ENCODE results near the gene MTM1. TPM values are rescaled to one million over a fixed set of nuclear protein-coding genes. Genes with fewer than 3 reads are reported as not detected.

MTM1 gene
- total RNA-seq, 4 donors from 2014 or later = 12.7 to 73.2 (median 44.7) TPM

DNA sequence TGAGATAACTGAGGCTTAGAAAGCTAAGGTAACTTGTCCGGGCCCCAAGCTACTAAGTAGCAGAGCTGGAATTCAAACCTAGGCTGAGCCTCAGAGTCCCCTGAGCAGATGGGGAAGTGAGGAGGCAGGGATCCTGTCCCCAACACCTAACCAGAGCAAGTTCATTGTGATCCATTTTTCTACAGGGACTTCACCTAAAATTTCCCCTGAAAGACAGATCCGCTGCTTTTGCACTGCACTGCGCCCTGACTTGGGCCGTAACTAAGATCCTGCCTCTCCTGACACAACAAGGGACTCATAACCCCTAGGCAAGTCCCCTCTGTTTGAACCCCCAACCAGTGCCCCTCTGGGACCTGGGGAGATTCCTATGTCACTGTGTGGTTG lies 25.6 kb upstream of the MTM1 start:
- H3K27ac ChIP-seq = no peak overlapping the region
- H3K27me3 ChIP-seq = no peaks in the 10 kb centered on the region
- in situ Hi-C loops (cut with MboI; ENCODE audit: low pct_ligation_motif_present in 1 of 4, low pct_unique_long_range_greater_than_20kb in 1 of 4, low sequenced_read_pairs in 3 of 4) (no loop called here), intact Hi-C loops (cut with DNase I; ENCODE audit: low total_unique reads) (loop anchor here (5.0 kb wide), 1 partner anchor 176 kb away; no protein-coding TSS in a partner anchor)
- no peaks in the 10 kb centered on the region for H3K9me3 ChIP-seq
- DNase-seq = no peak
- H3K4me3 ChIP-seq = no peak overlapping the region
- peaks cover 0 to 13% (median 6%) of the 10 kb centered on the region in 4 donors for H3K4me1 ChIP-seq
- 84% methylated on average over 4 of the region's 4 CpGs; no CpG with 5 or more reads in 1 of the 2 donors for WGBS, 2 donors (ENCODE audit: low coverage in 1 of 2)
- TF ChIP-seq POLR2AphosphoS5 (IDR thresholded peaks at IDR 0.05) = no peak
- no peak for TF ChIP-seq POLR2A (IDR thresholded peaks at IDR 0.05)
- TF ChIP-seq, protein P1, sequence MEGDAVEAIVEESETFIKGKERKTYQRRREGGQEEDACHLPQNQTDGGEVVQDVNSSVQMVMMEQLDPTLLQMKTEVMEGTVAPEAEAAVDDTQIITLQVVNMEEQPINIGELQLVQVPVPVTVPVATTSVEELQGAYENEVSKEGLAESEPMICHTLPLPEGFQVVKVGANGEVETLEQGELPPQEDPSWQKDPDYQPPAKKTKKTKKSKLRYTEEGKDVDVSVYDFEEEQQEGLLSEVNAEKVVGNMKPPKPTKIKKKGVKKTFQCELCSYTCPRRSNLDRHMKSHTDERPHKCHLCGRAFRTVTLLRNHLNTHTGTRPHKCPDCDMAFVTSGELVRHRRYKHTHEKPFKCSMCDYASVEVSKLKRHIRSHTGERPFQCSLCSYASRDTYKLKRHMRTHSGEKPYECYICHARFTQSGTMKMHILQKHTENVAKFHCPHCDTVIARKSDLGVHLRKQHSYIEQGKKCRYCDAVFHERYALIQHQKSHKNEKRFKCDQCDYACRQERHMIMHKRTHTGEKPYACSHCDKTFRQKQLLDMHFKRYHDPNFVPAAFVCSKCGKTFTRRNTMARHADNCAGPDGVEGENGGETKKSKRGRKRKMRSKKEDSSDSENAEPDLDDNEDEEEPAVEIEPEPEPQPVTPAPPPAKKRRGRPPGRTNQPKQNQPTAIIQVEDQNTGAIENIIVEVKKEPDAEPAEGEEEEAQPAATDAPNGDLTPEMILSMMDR (IDR thresholded peaks at IDR 0.05) = no peak
- TF ChIP-seq EP300 (IDR thresholded peaks at IDR 0.05; ENCODE audit: low read depth) = no peak
- H3K36me3 ChIP-seq = no peaks in the 10 kb centered on the region

DNA sequence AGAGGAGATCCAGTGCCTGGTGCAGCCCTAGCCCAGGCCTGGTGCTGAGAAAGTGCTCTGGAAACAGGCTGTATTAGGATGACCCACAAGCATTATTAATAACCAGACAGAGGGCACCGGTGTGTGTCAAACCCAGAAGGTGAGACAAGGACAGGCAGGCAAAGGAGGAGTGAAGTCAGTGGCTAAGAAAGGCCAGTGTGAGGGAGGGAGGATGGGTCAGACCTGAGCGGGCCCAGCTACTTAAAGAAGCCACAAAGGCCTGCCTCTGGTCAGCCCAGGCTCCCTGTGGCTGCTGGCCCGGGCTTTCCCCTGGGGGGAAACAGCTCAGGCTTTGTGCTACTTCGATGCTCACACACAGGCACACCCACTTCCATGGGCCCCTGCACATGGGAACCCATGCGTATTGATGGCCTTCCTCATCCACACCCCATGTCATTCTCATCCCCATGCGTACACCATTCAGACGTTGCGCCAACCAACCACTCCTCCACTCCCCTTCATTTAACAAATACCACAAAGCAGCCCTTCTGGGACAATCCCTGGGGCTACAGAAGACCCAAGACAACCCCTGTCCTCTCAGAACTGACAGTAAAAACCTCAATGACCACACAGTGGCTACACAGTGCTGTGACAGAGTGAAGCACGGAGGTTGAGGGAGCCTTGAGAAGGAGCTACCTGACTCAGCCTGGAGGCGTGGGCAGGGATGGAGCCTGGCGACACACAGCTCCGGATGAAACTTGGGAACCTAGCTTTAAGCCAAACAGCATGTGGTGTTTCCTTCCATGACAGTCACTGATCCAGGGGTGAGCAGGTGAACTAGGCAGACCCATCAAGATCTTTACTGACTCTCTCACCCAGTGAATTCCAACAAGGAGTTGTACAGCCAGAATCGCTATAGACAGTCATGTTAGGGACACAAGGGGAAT lies 24.9 kb upstream of the MTM1 start:
- 84% methylated on average over 13 of the region's 13 CpGs; no CpG with 5 or more reads in 1 of the 2 donors for WGBS, 2 donors (ENCODE audit: low coverage in 1 of 2)
- no peaks in the 10 kb centered on the region for H3K27me3 ChIP-seq
- H3K9me3 ChIP-seq = no peaks in the 10 kb centered on the region
- in situ Hi-C loops (cut with MboI; ENCODE audit: low pct_ligation_motif_present in 1 of 4, low pct_unique_long_range_greater_than_20kb in 1 of 4, low sequenced_read_pairs in 3 of 4) (no loop called here), intact Hi-C loops (cut with DNase I; ENCODE audit: low total_unique reads) (loop anchor here (5.0 kb wide), 1 partner anchor 176 kb away; no protein-coding TSS in a partner anchor)
- H3K4me1 ChIP-seq = peaks cover 0 to 18% (median 6%) of the 10 kb centered on the region in 4 donors
- no peak for TF ChIP-seq EP300 (IDR thresholded peaks at IDR 0.05; ENCODE audit: low read depth)
- no peak for TF ChIP-seq POLR2A (IDR thresholded peaks at IDR 0.05)
- no peak for TF ChIP-seq POLR2AphosphoS5 (IDR thresholded peaks at IDR 0.05)
- TF ChIP-seq, protein P1 (IDR thresholded peaks at IDR 0.05) = no peak
- no peak overlapping the region for H3K27ac ChIP-seq
- no peak for DNase-seq
- no peak overlapping the region for H3K4me3 ChIP-seq
- no peaks in the 10 kb centered on the region for H3K36me3 ChIP-seq

DNA sequence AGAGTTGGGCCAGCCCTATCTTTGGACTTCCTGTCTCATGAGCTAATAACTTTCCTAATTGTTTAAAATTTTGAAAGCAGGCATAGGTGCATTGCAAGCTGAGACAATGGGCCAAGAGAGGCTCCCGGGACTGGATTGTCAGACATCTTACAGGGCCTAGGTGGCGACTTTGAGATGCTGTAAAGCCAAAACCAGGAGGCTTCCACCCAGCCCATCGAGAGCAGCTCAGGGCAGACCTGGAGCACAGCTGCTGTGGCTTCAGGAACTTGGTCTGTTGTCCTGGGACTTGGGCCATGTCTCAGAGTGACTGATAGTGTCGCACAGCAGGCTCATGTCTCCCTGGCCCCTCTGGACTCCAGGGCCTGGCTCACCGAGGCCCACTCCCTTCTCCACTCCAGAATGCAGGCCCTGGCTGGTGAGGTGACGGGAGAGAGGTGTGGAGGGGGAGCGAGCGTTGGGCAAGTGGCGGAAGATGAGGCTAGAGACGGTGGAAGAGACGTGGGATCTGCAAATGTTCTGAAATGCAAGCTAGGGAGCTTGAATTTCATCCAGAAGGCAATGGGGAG lies 24.1 kb upstream of the MTM1 start:
- Histone ChIP-seq H3K27ac (no peak overlapping the region), H3K9me3 (no peaks in the 10 kb centered on the region), H3K4me1 (peaks cover 0 to 18% (median 6%) of the 10 kb centered on the region in 4 donors), H3K36me3 (no peaks in the 10 kb centered on the region), H3K27me3 (no peaks in the 10 kb centered on the region), H3K4me3 (no peak overlapping the region)
- peak; percentile 24 for DNase-seq
- 70% methylated on average over 11 of the region's 11 CpGs; no CpG with 5 or more reads in 1 of the 2 donors for WGBS, 2 donors (ENCODE audit: low coverage in 1 of 2)
- intact Hi-C loops (cut with DNase I; ENCODE audit: low total_unique reads) (loop anchor here (5.0 kb wide), 1 partner anchor 177 kb away; no protein-coding TSS in a partner anchor), in situ Hi-C loops (cut with MboI; ENCODE audit: low pct_ligation_motif_present in 1 of 4, low pct_unique_long_range_greater_than_20kb in 1 of 4, low sequenced_read_pairs in 3 of 4) (no loop called here)
- no peak for TF ChIP-seq EP300 (IDR thresholded peaks at IDR 0.05; ENCODE audit: low read depth)
- TF ChIP-seq POLR2AphosphoS5 (IDR thresholded peaks at IDR 0.05) = no peak
- TF ChIP-seq, protein P1 (IDR thresholded peaks at IDR 0.05) = no peak
- no peak for TF ChIP-seq POLR2A (IDR thresholded peaks at IDR 0.05)
